Activated naive CD8-positive, alpha-beta T cell treated with anti-CD3 and anti-CD28 coated beads, Interleukin-2, amount 50 U/mL, for 16 hours (primary cell): ENCODE measurements around the gene NFYC.
"Not testable (repeated sequence)": the region's sequence is repeated elsewhere in the genome, so short reads cannot be mapped to it uniquely, and the experiment has no call there.

Experiments used
- DNase-seq: peaks from one replicate; pipeline ENCODE4 v3.0.0-alpha.2; 2020; ENCODE audit warnings: low read depth, low spot score

Gene NFYC

GRCh38 chr1:40706626-40707025 is 15.1 kb downstream of the NFYC start:
- no peak for DNase-seq

GRCh38 chr1:40708750-40709099 is 17.2 kb downstream of the NFYC start:
- no peak for DNase-seq

DNA sequence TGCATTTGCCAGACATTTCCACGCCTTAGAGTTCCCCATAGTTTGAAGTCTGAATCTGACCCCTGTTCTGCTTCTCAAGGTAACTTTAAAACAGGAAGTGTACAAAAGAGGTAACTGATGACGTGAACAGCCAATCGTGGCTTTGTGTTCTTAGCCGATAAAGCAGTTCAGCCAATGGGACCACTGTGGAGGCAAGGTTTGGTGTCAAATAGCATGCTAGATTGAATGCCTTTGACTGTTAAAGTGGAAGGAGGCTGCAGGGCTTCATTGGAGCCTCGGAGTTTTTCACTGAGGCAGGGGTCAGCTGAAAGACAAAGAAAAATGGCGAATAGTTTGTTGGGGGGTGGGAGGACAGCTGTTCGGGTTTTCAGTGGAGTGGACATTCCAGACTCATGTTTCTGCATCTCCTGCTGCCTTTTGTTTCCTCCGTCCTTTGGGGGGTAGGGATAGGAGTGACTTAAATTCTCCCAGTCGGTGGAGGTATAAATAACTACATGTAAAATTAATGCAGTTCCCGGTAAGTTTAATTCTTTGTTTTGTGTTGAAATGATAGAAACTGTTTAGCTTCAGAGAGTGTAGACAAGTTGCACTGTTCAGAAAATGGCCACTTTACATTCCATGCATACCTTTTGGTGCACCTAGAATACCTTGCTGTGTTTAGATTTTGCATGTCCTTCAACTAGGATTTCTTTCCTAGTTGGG is 17.7 kb downstream of the NFYC start:
- peak; percentile 6 for DNase-seq

GRCh38 chr1:40709802-40710278 is 18.3 kb downstream of the NFYC start:
- no peak for DNase-seq

DNA sequence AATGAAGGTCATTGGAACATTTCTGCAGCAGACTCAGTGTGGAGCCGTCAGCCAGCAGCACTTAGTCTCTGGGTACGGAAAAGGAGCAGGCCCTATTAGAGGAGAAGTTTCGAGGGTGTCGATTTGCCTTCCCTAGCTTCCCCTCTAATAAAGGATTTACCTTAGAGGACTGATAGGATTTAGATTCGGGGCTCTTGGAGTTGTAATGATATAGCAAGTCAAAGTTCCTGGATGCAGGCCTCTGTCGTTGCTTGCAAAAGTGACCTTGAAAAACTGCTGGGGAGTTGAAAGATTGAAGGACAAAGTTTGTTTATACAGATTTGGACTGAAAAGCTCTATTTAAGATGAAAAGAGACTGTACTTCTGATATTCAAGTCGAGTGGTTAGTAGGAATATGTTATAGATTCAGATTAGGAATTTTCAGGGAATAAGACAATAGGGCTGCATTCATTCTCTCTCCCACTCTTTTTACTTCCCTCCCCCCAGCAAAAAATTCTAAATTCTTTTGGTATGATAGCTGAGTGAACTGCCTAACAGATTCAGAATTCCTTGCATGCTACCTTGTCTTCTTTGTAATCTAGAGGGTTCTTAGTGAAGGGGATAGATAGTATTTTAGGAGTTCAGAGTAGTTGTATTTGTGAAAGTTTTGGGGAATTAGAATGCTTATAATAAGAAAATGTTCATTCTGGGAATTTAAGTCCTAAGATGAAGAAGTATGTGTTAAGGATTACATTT is 19.2 kb downstream of the NFYC start:
- DNase-seq = no peak

DNA sequence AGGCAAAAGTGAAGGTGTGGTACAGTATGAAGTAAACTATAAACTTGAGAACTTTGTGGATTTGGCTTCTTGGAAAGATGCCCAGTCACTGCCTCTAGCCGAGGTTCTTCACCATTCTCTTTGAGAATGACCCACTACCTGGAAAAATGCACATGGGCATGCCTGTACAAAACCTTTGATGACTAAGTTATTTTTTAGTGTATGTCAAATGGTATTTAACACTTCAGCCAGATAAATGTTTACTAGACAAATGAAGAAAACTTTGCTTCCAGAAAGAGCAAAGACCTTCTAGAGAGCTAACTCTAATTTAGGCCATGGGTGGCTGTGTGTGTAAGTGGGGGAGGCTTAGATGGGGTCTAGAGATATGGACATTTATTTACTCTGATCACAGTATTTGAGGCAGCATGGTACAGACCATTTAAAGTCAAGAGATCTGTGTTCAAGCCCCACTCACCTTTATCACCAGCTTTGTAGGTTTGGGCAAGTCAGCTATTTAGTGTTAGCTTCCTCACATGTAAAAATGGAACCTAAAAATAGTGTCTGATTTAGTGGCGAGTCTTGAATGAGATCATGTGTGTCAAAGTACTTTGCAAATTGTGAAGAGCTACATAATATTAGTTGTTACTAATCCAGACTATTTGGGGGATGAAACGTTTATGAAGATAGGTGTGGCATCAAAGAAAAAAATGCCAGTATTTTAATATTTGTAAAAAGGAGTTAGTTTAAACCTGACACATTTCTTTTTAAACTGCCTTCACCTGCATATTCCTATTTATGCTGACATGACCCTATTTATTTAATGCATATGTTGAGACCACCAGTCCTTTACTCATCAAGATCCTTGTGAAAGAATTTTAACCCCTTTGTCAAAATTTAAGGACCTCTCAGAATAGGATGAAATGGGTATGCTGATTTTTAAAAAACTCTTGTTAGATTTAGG is 20.2 kb downstream of the NFYC start:
- DNase-seq = no peak

GRCh38 chr1:40712405-40712944 is 21.0 kb downstream of the NFYC start:
- no peak for DNase-seq

GRCh38 chr1:40712997-40713396 is 21.5 kb downstream of the NFYC start:
- DNase-seq = no peak

- no peak for DNase-seq
These were observed 24.1 kb downstream of the NFYC start for GRCh38 chr1:40715491-40716059.

DNA sequence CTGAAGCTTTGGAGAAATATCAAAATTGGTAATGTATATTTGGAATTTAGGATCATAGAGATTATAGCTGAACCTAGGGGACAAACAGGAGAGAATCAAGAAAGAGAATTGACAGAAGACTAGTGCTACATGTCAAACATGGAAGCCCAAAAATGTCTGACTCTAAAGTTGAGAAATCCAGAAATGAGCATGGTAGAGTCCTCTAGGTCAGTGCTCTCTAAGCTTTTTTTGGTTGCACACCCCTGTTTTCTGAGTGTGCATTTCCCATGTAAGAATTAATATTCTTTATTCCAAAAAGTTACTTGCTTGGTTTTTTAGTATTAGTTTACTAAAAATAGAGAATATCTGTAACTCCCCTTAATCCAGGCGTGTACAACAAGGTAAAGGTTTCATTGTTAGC is 25.6 kb downstream of the NFYC start:
- DNase-seq = no peak

DNA sequence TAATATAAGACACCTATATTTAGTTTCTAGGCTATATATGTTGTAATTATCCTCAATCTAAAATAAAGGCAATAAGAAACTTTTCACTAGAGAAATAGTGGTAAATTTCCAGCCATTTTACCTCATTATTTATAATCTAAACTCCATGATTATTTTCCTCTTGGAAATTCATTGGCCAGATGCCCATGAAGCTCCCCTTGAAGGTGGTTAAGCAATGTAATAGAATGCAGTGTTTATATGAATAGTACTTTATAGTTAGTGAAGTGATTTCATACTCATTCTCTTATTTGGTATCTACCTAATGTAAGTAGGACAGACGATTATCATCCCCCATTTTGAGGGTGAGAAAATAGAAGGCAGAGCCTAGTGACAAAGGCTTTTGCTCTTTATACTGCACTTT is 26.5 kb downstream of the NFYC start:
- DNase-seq = no peak

GRCh38 chr1:40720493-40720892 is 29.0 kb downstream of the NFYC start:
- no peak for DNase-seq

DNA sequence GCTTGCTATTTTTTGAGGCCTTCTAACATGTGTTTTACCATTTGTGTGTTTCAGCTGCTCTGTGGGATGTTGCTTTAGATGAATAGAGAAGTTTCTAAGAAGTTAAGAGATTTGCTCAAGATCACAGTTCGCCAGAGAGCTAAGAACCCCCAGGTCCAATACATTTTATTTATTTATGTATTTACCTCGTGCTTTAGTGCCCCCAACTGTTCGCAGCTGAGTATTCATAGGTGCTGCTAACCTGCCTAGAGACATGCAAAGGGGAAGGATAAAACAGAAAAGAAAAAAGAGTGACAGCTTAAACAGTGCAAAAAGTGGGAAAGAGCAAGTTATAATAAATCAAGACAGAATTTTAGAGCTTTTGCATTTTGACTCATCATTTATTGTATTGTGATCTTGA is 31.1 kb downstream of the NFYC start:
- no peak for DNase-seq

- DNase-seq = no peak
These were observed 31.9 kb downstream of the NFYC start for GRCh38 chr1:40723196-40723955.

GRCh38 chr1:40727662-40728061 is 36.2 kb downstream of the NFYC start:
- not testable (repeated sequence) for DNase-seq

- DNase-seq = not testable (repeated sequence)
These were observed 37.9 kb downstream of the NFYC start for GRCh38 chr1:40729316-40729862.

GRCh38 chr1:40732756-40733301 is 41.3 kb downstream of the NFYC start:
- no peak for DNase-seq

GRCh38 chr1:40734882-40735628 is 43.6 kb downstream of the NFYC start:
- DNase-seq = no peak

GRCh38 chr1:40736085-40736531 is 44.6 kb downstream of the NFYC start:
- no peak for DNase-seq
